A673 (cell line): ENCODE data around the gene ZNF324B.

Experiments
- CTCF ChIP-seq: fragments of 300-800, 200-600 bp; sonication (generic); conservative IDR thresholded peaks from 2 replicates; pipeline ENCODE4 v1.5.1; 2017; ENCODE audit warnings: low read depth, mild to moderate bottlenecking, antibody characterized with exemption, low read length, moderate library complexity, mixed read lengths
- EZH2 ChIP-seq: fragments of 200-600 bp; sonication (generic); IDR thresholded peaks from 2 replicates; pipeline ENCODE4 v1.6.1; 2017; ENCODE audit warnings: borderline replicate concordance, low read depth, mild to moderate bottlenecking, mixed read lengths, antibody characterized with exemption, low read length; ENCODE audit not compliant: poor library complexity, severe bottlenecking

GRCh38 chr19:58482372-58482771 lies 30.9 kb downstream of the ZNF324B start:
- TF ChIP-seq CTCF (no peak), EZH2 (no peak)
